IMR-90 (cell line): ENCODE measurements around the gene ERMP1. TPM values are rescaled to one million over a fixed set of nuclear protein-coding genes. Genes with fewer than 3 reads are reported as not detected.

Experiments used
- ATAC-seq: fragments of 200-7000 bp; cut with Tn5 transposase; 2 replicates; pipeline ENCODE4 v1.9.1; 2020; ENCODE audit warnings: low read depth, mild to moderate bottlenecking, moderate library complexity
- BruUV-seq: library from RNA; stranded (reverse); fragments of 400-500 nt; replicated peaks from 2 replicates; lab custom pipeline; 2021; lab: Mats Ljungman, UMichigan
- CTCF ChIA-PET: fragments of 300-600 bp; formaldehyde crosslinking; extraction: SDS; loops from one replicate; lab custom pipeline; 2021; ENCODE audit warnings: antibody characterized with exemption; lab: Yijun Ruan, JAX
- POLR2A ChIA-PET: fragments of 300-600 bp; sonication (Branson Sonifier 250); formaldehyde crosslinking; loops from one replicate; lab custom pipeline; 2022; ENCODE audit warnings: antibody characterized with exemption; ENCODE audit not compliant: unreplicated experiment; lab: Charles Lee
- DNase-seq: peaks from one replicate; pipeline ENCODE4 v3.0.0; 2013
- H2AFZ ChIP-seq: replicated peaks from 2 replicates; pipeline ENCODE3; 2013; ENCODE audit warnings: low read length, mild to moderate bottlenecking; ENCODE audit not compliant: poor library complexity
- H2AK5ac ChIP-seq: 2 replicates; pipeline ENCODE4 v1.6.1; 2013; ENCODE audit warnings: low read depth, low read length, inconsistent platforms
- H2AK9ac ChIP-seq: replicated peaks from 2 replicates; pipeline ENCODE3; 2013; ENCODE audit warnings: mild to moderate bottlenecking, low read depth, low read length, moderate library complexity; ENCODE audit not compliant: poor library complexity
- H2BK120ac ChIP-seq: 2 replicates; pipeline ENCODE4 v1.6.1; 2013; ENCODE audit warnings: low read depth, low read length, inconsistent platforms
- H2BK15ac ChIP-seq: 3 replicates; pipeline ENCODE4 v1.6.1; 2013; ENCODE audit warnings: low read depth, low read length, inconsistent platforms
- H2BK20ac ChIP-seq: 2 replicates; pipeline ENCODE4 v1.6.1; 2013; ENCODE audit warnings: low read depth, mild to moderate bottlenecking, inconsistent platforms, low read length, moderate library complexity
- H2BK5ac ChIP-seq: 2 replicates; pipeline ENCODE4 v1.6.1; 2013; ENCODE audit warnings: mild to moderate bottlenecking, low read depth, low read length, inconsistent platforms; ENCODE audit not compliant: poor library complexity, severe bottlenecking
- H3K14ac ChIP-seq: replicated peaks from 2 replicates; pipeline ENCODE4 v1.6.1; 2013; ENCODE audit warnings: low read depth, low read length, inconsistent platforms
- H3K18ac ChIP-seq: 2 replicates; pipeline ENCODE4 v1.6.1; 2013; ENCODE audit warnings: low read depth, low read length, control low read depth
- H3K23ac ChIP-seq: 2 replicates; pipeline ENCODE4 v1.6.1; 2013; ENCODE audit warnings: low read depth, low read length, inconsistent platforms
- H3K27ac ChIP-seq: 2 replicates; pipeline ENCODE4 v1.5.1; 2013; ENCODE audit warnings: mild to moderate bottlenecking, control low read depth, low read length; ENCODE audit not compliant: insufficient read depth
- H3K27me3 ChIP-seq: 2 replicates; pipeline ENCODE4 v1.6.1; 2013; ENCODE audit warnings: low read length; ENCODE audit not compliant: control insufficient read depth, insufficient read depth
- H3K36me3 ChIP-seq: 2 replicates; pipeline ENCODE4 v1.6.1; 2013; ENCODE audit warnings: low read length, mixed read lengths; ENCODE audit not compliant: control insufficient read depth, insufficient read depth
- H3K4ac ChIP-seq: 2 replicates; pipeline ENCODE4 v1.6.1; 2013; ENCODE audit warnings: low read depth, low read length, inconsistent platforms
- H3K4me1 ChIP-seq: 2 replicates; pipeline ENCODE4 v1.6.1; 2013; ENCODE audit warnings: low read length, mixed read lengths; ENCODE audit not compliant: control insufficient read depth, insufficient read depth
- H3K4me2 ChIP-seq: 2 replicates; pipeline ENCODE4 v1.6.1; 2013; ENCODE audit warnings: low read depth, mild to moderate bottlenecking, control low read depth, low read length, moderate library complexity
- H3K4me3 ChIP-seq: 2 replicates; pipeline ENCODE4 v1.5.1; 2013; ENCODE audit warnings: low read depth, mild to moderate bottlenecking, control low read depth, low read length, moderate library complexity; ENCODE audit not compliant: insufficient read depth
- H3K56ac ChIP-seq: 2 replicates; pipeline ENCODE4 v1.6.1; 2013; ENCODE audit warnings: low read length, inconsistent platforms; ENCODE audit not compliant: insufficient read depth; ENCODE audit errors: extremely low read depth
- H3K79me1 ChIP-seq, 2 experiments: 2 replicates each; pipeline ENCODE4 v1.6.1; 2013; ENCODE audit warnings: low read length in 2 of 2, inconsistent platforms in 1 of 2, low read depth in 1 of 2
- H3K9ac ChIP-seq: 2 replicates; pipeline ENCODE4 v1.6.1; 2013; ENCODE audit warnings: low read depth, low read length, control low read depth
- H3K9me1 ChIP-seq: 2 replicates; pipeline ENCODE4 v1.6.1; 2013; ENCODE audit warnings: low read length, inconsistent platforms; ENCODE audit not compliant: insufficient read depth
- H3K9me3 ChIP-seq: 2 replicates; pipeline ENCODE4 v1.6.1; 2013; ENCODE audit warnings: low read length; ENCODE audit not compliant: control insufficient read depth, insufficient read depth
- H4K20me1 ChIP-seq: 2 replicates; pipeline ENCODE4 v1.6.1; 2013; ENCODE audit warnings: low read length, inconsistent platforms; ENCODE audit not compliant: insufficient read depth
- H4K5ac ChIP-seq: 2 replicates; pipeline ENCODE4 v1.6.1; 2013; ENCODE audit warnings: mild to moderate bottlenecking, low read depth, low read length, control low read depth
- H4K8ac ChIP-seq, 2 experiments: 2 replicates each; pipeline ENCODE4 v1.6.1; 2013; ENCODE audit warnings: low read depth in 2 of 2, low read length in 2 of 2, control low read depth in 1 of 2, inconsistent platforms in 1 of 2
- H4K91ac ChIP-seq: 2 replicates; pipeline ENCODE4 v1.6.1; 2013; ENCODE audit warnings: low read depth, low read length, inconsistent platforms; ENCODE audit not compliant: insufficient read depth
- BHLHE40 ChIP-seq: fragments of 150-350 bp; IDR thresholded peaks from 2 replicates; pipeline ENCODE4 v1.6.1; 2016; ENCODE audit warnings: mild to moderate bottlenecking, low read depth, low read length
- CHD1 ChIP-seq: IDR thresholded peaks from 2 replicates; pipeline ENCODE4 v1.6.1; 2012; ENCODE audit warnings: low read depth, low read length, improper control_type of control experiment
- CTCF ChIP-seq: conservative IDR thresholded peaks from 2 replicates; pipeline ENCODE4 v1.5.1; 2012; ENCODE audit warnings: mild to moderate bottlenecking, low read depth, low read length, improper control_type of control experiment
- MAZ ChIP-seq: IDR thresholded peaks from 2 replicates; pipeline ENCODE4 v1.6.1; 2012; ENCODE audit warnings: low read depth, mild to moderate bottlenecking, low read length, improper control_type of control experiment, moderate library complexity, borderline replicate concordance
- POLR2A ChIP-seq: IDR thresholded peaks from 2 replicates; pipeline ENCODE4 v1.6.1; 2012; ENCODE audit warnings: mild to moderate bottlenecking, low read depth, low read length
- RAD21 ChIP-seq: IDR thresholded peaks from 2 replicates; pipeline ENCODE4 v1.6.1; 2012; ENCODE audit warnings: low read length, improper control_type of control experiment
- RFX5 ChIP-seq: IDR thresholded peaks from 2 replicates; pipeline ENCODE4 v1.8.0; 2012; ENCODE audit warnings: low read depth, mild to moderate bottlenecking, low read length, moderate library complexity
- USF2 ChIP-seq: fragments of 150-350 bp; IDR thresholded peaks from 2 replicates; pipeline ENCODE4 v1.6.1; 2017; ENCODE audit warnings: mild to moderate bottlenecking, antibody characterized with exemption, low read length, low read depth
- WGBS, 2 experiments: methylation state at CpG; one replicate each; pipeline versions ENCODE4 v1.1.5 to v1.1.7; 2013; ENCODE audit warnings: missing lambda C conversion rate in 2 of 2; ENCODE audit not compliant: insufficient read length in 1 of 2; ENCODE audit errors: extremely low coverage in 2 of 2; 5-methylcytosine and 5-hydroxymethylcytosine counted together
- dilution Hi-C: fragments of 300-500 bp; cut with HindIII; formaldehyde crosslinking; loops from one replicate; pipeline ENCODE4 v1.14.3; 2018; ENCODE audit warnings: low sequenced_read_pairs; ENCODE audit not compliant: unreplicated experiment
- in situ Hi-C: fragments of 300-500 bp; cut with MboI; formaldehyde crosslinking; loops from 3 replicates; pipeline ENCODE4 v1.14.3; 2019; ENCODE audit warnings: low sequenced_read_pairs, inconsistent platforms, mixed read lengths
- intact Hi-C: fragments of 100-400 bp; cut with micrococcal nuclease; formaldehyde crosslinking; loops from 2 replicates; pipeline ENCODE4 v1.10.0; 2022
- polyA plus RNA-seq, 3 experiments: library from polyadenylated mRNA; depleted of rRNA; stranded (reverse); fragments of >200 nt; gene quantifications; 2 replicates each; pipeline ENCODE4 v1.2.3, GENCODE V29; 2012; ENCODE audit warnings: low replicate concordance in 1 of 3
- total RNA-seq: library from RNA; depleted of rRNA; stranded (reverse); fragments of >200 nt; gene quantifications from 2 replicates; pipeline ENCODE4 v1.2.3, GENCODE V29; 2012

The ERMP1 gene
- total and polyA plus RNA-seq, 2 of the 4 experiments (the other 2 are of a cell fraction) = 2.2 to 4.7 TPM

- Histone ChIP-seq H3K9me1 (peaks cover 8% of the 10 kb centered on the region; the same call in 1 of the 2 replicates), H3K27me3 (no peaks in the 10 kb centered on the region), H2AFZ (no peak overlapping the region), H2BK120ac (no peak overlapping the region), H4K20me1 (no peaks in the 10 kb centered on the region), H2AK5ac (no peak overlapping the region), H4K91ac (no peak overlapping the region), H3K4me2 (no peak overlapping the region), H3K18ac (no peak overlapping the region), H3K9me3 (no peaks in the 10 kb centered on the region), H3K9ac (no peak overlapping the region), H3K4me3 (no peak overlapping the region), H3K14ac (no peak overlapping the region), H2BK20ac (no peak overlapping the region), H3K4ac (no peak overlapping the region), H3K56ac (no peak overlapping the region), H3K27ac (no peak overlapping the region), H3K79me1 (peaks cover 0 to 5% of the 10 kb centered on the region in 2 experiments; a peak in 1 of 4 replicates), H4K8ac (no peak overlapping the region), H2BK5ac (no peak overlapping the region), H3K4me1 (peaks cover 5% of the 10 kb centered on the region; the same call in 1 of the 2 replicates), H3K36me3 (peaks cover 1% of the 10 kb centered on the region), H4K5ac (no peak overlapping the region), H3K23ac (no peak overlapping the region), H2BK15ac (no peak overlapping the region), H2AK9ac (no peak overlapping the region)
- intact Hi-C loops = loop anchor here (10.0 kb wide), 1 partner anchor 514 kb away; no protein-coding TSS in a partner anchor
- WGBS, 2 experiments = no CpG with 5 or more reads among the region's 1 CpG
- dilution Hi-C loops = no loop called here
- in situ Hi-C loops = no loop called here
- DNase-seq (no peak), ATAC-seq (no peak)
- ChIA-PET POLR2A (no interaction called here), CTCF (no interaction called here)
- BruUV-seq = no TSS peak
- TF ChIP-seq CHD1 (no peak), CTCF (no peak), RAD21 (no peak), USF2 (no peak), RFX5 (no peak), MAZ (no peak), BHLHE40 (no peak), POLR2A (no peak)
These were observed 42.0 kb downstream of the ERMP1 start for GRCh38 chr9:5790923-5791322.
